Skeletal muscle tissue (tissue), 4 donors: ENCODE measurements around the gene NACC2. TPM values are rescaled to one million over a fixed set of nuclear protein-coding genes. Genes with fewer than 3 reads are reported as not detected.

Experiments used
- H3K27ac ChIP-seq: one replicate; pipeline ENCODE4 v1.7.0; 2013; ENCODE audit warnings: mild to moderate bottlenecking, low read depth, low read length, inconsistent platforms
- H3K27me3 ChIP-seq, 3 donors: one replicate each; pipeline ENCODE4 v1.7.0; 2013; ENCODE audit warnings: low read length in 3 of 3; ENCODE audit not compliant: control insufficient read depth in 3 of 3, insufficient read depth in 3 of 3
- H3K36me3 ChIP-seq, 3 donors: one replicate each; pipeline ENCODE4 v1.7.0; 2013; ENCODE audit warnings: low read length in 3 of 3; ENCODE audit not compliant: control insufficient read depth in 3 of 3, insufficient read depth in 3 of 3
- H3K4me1 ChIP-seq, 3 donors: one replicate each; pipeline ENCODE4 v1.7.0; 2013; ENCODE audit warnings: low read length in 3 of 3, mild to moderate bottlenecking in 3 of 3; ENCODE audit not compliant: control insufficient read depth in 3 of 3, insufficient read depth in 3 of 3
- H3K4me3 ChIP-seq, 3 donors: one replicate each; pipeline ENCODE4 v1.7.0; 2013; ENCODE audit warnings: low read length in 3 of 3
- H3K9ac ChIP-seq, 3 donors: one replicate each; pipeline ENCODE4 v1.7.0; 2013; ENCODE audit warnings: low read length in 3 of 3, mild to moderate bottlenecking in 3 of 3, moderate library complexity in 2 of 3, low read depth in 1 of 3
- H3K9me3 ChIP-seq, 3 donors: one replicate each; pipeline ENCODE4 v1.7.0; 2013; ENCODE audit warnings: low read length in 3 of 3; ENCODE audit not compliant: control insufficient read depth in 3 of 3
- total RNA-seq: library from RNA; depleted of rRNA; stranded (reverse); fragments of >200 nt; gene quantifications from one replicate; pipeline ENCODE4 v1.2.3, GENCODE V29; 2014
- donor health status: Osteomylitis.

Gene NACC2
- total RNA-seq, 1 donor from 2014 or later = 7.3 TPM

DNA sequence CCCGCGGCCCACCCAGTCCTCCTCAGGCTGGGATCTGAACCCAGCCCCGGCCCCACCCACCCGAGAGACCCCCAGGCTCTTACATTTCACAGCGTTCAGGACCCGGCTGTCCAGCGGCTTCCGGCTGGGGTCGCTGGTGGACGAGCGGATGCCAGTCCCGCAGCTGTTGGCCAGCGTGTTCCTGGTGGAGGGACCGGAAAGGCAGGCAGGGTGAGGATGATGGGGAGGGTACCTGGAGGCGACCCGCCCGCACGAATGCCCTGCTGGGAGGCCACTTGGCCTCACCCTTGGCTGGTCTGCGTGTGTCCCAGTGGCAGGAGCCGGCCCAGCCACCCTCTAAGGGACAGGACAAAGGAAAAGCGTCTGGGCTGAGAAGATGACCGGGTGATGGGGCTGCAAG is 82.0 kb downstream of the NACC2 start:
- peak overlapping the region; percentile 72 for H3K27ac ChIP-seq
- peaks cover 6 to 28% (median 24%) of the 10 kb centered on the region in 3 donors for H3K4me1 ChIP-seq

DNA sequence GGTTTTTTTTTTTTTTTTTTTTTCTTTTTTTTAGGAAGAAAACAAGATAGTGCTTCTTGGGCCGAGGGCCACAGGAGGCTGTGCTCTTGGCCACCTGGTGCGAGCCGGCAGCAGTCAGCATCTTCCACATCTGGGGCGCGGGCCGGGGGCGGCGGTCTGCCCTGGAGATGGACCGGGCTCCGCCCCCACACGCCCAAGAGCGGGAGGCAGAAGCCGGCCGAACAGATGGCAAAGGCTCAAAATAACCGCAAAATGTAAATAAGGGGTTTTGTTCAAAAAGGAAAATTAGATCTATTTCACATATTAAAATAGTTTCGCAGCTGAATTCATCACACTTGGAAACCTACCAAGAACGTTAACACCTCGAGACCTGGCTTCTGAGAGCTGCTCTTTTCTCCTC is 82.4 kb downstream of the NACC2 start:
- Histone ChIP-seq H3K27me3 (no peaks in the 10 kb centered on the region), H3K4me3 (no peak overlapping the region), H3K9ac (peak overlapping the region in 2 of 3 donors; percentile 54 to 56), H3K27ac (peak overlapping the region; percentile 72), H3K9me3 (no peaks in the 10 kb centered on the region), H3K4me1 (peaks cover 6 to 28% (median 24%) of the 10 kb centered on the region in 3 donors), H3K36me3 (peaks cover 0 to 13% (median 13%) of the 10 kb centered on the region in 3 donors)

More for the DNA sequence above, 82.0 kb downstream of the NACC2 start:
- Histone ChIP-seq H3K9me3 (no peaks in the 10 kb centered on the region), H3K9ac (no peak overlapping the region), H3K36me3 (peaks cover 0 to 13% (median 13%) of the 10 kb centered on the region in 3 donors), H3K27me3 (no peaks in the 10 kb centered on the region), H3K4me3 (no peak overlapping the region)

DNA sequence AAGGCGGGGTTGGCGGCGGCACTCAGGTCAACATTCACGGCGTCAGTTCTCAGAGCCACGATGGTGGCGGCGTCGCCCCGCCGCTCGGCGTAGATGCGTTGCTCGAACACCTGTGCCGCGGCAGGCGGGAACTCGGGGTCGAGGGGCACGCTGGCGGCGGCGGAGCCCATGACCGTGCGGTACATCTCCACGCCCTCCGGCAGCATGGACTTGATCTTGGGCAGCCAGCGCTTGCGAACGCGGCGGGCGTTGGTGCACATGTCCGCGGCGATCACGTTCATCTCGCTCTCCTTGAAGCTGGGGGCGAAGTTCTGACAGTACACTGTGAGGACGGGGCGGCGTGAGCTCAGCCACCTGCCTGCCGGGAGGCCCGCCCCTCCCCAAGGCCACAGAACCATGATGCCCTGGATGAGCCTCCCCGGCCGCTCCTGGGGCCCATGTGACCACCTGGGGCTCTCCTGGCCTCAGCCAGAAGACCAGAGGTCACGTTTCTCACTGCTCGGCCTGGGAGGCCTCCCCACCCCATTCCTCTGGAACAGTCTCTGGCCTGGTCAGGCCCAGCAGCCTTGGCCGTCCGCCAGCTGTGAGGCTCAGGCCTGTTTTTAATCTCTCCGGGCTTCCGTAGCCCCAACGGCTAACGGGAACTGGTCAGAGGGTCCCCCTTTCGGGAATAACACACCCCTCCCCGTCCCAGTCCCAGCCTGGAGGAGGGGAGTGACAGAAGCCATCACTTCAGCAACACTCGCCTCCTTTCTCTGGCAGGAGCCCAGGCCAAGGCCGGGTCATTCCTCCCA is 83.2 kb downstream of the NACC2 start:
- Histone ChIP-seq H3K36me3 (peaks cover 0 to 13% (median 13%) of the 10 kb centered on the region in 3 donors), H3K4me3 (peak overlapping the region in 1 of 3 donors; percentile 35)

DNA sequence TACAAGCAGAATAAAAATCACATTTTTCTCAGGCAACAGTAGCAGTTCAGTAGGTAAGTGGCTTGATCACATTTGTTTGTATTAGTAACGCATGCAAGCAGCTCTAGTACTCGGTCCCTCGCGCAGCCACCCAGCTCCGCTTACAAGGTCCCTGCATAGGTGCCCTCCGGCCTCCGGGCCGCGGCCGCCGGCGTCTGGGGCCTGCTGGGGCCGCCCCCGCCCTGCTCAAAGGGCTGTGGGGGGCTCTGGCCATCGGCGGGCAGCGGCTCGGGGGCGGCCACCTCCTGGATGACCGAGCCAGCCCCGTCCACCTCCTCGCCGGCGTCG is 83.8 kb downstream of the NACC2 start:
- peaks cover 6 to 24% (median 23%) of the 10 kb centered on the region in 3 donors for H3K4me1 ChIP-seq
- no peak overlapping the region for H3K9ac ChIP-seq
- peaks cover 0 to 13% (median 13%) of the 10 kb centered on the region in 3 donors for H3K36me3 ChIP-seq
- H3K9me3 ChIP-seq = no peaks in the 10 kb centered on the region
- peak overlapping the region; percentile 72 for H3K27ac ChIP-seq
- no peak overlapping the region for H3K4me3 ChIP-seq
- no peaks in the 10 kb centered on the region for H3K27me3 ChIP-seq

More for the DNA sequence above, 83.2 kb downstream of the NACC2 start:
- peaks cover 6 to 29% (median 26%) of the 10 kb centered on the region in 3 donors for H3K4me1 ChIP-seq
- no peaks in the 10 kb centered on the region for H3K27me3 ChIP-seq
- peak overlapping the region; percentile 72 for H3K27ac ChIP-seq
- peak overlapping the region in 2 of 3 donors; percentile 54 to 56 for H3K9ac ChIP-seq
- H3K9me3 ChIP-seq = no peaks in the 10 kb centered on the region

DNA sequence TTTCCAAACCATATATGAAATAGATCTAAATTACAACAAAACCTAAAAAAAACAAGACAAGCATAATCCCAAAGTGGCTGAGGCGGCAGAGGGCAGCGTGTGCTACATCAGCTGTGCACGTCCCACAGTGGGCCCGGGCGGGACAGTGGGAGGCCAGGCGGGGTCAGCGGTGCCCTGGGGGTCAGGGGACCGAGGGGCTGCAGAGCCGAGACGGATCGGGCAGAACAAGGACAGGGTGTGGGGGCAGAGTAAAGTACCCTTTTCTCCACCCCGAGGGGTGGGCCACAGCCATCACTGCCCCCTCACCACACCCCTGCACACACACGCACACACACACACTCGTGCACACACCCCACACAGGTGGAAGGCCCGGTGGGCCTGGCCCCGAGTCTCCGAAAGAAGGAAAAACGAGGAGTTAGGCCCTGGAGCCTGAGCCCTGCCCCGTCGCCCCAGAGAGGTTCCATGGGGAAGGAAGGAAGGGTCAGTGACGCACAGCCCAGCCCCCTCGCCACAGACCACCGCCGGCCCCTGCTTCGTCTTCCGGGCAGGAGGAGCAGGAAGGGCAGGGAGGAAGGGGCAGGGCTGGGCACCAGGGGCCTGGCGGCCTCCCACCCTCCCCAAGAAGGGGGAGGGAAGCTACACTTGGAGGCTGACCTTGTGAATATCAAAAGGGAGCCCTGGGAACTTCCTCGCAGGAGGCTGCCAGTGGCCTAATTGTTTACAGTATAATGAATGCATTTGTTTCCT is 84.3 kb downstream of the NACC2 start:
- H3K9ac ChIP-seq = no peak overlapping the region
- H3K4me3 ChIP-seq = no peak overlapping the region
- H3K36me3 ChIP-seq = peaks cover 0 to 13% (median 13%) of the 10 kb centered on the region in 3 donors
- H3K4me1 ChIP-seq = peaks cover 6 to 23% (median 23%) of the 10 kb centered on the region in 3 donors
- peak overlapping the region; percentile 72 for H3K27ac ChIP-seq
- H3K9me3 ChIP-seq = no peaks in the 10 kb centered on the region
- no peaks in the 10 kb centered on the region for H3K27me3 ChIP-seq

DNA sequence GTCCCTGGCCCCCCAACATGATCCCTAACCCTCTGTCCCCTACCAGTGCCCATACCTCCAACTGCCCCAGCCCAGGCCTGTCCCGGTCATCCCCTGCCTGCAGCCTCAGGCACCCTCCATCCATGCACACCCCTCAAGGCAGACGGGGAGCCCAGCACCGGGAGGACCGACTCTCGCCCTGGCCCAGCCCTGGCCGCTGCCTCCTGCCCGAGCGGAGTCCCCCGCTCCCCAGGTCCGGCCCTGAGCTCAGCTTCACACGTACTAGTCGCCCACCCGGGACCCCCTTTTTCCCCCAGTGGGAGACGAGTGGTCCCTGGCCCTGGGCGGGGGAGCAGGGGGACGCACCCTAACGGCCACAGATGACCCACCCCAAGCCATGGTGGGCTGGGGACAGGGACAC is 84.9 kb downstream of the NACC2 start:
- Histone ChIP-seq H3K36me3 (peaks cover 0 to 13% (median 13%) of the 10 kb centered on the region in 3 donors), H3K4me3 (no peak overlapping the region), H3K27me3 (no peaks in the 10 kb centered on the region), H3K4me1 (peaks cover 6 to 23% (median 23%) of the 10 kb centered on the region in 3 donors), H3K9ac (peak overlapping the region in 1 of 3 donors; percentile 16), H3K9me3 (no peaks in the 10 kb centered on the region), H3K27ac (peak overlapping the region; percentile 72)

DNA sequence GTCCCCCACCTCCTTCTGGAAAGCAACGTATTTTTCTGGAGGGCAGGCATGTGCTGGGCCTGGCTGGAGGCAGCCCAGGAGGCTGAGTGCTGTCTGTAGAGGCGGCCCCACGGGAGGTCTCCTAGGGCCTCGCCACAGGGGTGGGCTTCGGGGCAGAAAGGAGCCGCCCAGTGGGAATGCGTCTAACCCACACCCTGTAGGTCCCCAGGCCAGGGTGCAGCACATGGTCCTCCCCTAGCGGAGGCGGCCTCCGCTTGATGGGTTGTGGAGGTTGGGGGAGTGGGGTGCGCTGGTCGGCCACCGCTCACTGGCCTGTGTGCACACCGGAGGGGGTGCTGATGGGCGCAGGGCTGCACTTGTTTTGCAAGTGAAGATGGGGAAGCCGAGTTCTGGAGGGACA is 85.6 kb downstream of the NACC2 start:
- H3K4me1 ChIP-seq = peaks cover 6 to 19% (median 18%) of the 10 kb centered on the region in 3 donors
- no peaks in the 10 kb centered on the region for H3K27me3 ChIP-seq
- H3K27ac ChIP-seq = no peak overlapping the region
- no peak overlapping the region for H3K4me3 ChIP-seq
- no peaks in the 10 kb centered on the region for H3K9me3 ChIP-seq
- no peak overlapping the region for H3K9ac ChIP-seq
- H3K36me3 ChIP-seq = peaks cover 0 to 8% (median 8%) of the 10 kb centered on the region in 3 donors

DNA sequence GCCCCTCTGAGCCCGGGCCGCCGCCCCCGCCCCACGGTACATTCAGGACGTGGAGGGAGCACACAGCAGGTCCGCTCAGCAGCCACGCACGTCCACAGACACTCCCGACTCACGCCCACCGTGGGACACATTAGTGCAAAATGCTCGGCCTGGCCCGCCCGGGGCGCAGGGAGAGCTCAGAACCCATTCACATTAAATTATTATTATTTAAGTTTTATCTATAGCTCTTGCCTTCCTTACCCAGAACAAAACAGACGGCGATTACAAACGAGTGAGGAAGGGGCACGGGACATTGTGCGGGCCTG is 86.4 kb downstream of the NACC2 start:
- no peaks in the 10 kb centered on the region for H3K27me3 ChIP-seq

DNA sequence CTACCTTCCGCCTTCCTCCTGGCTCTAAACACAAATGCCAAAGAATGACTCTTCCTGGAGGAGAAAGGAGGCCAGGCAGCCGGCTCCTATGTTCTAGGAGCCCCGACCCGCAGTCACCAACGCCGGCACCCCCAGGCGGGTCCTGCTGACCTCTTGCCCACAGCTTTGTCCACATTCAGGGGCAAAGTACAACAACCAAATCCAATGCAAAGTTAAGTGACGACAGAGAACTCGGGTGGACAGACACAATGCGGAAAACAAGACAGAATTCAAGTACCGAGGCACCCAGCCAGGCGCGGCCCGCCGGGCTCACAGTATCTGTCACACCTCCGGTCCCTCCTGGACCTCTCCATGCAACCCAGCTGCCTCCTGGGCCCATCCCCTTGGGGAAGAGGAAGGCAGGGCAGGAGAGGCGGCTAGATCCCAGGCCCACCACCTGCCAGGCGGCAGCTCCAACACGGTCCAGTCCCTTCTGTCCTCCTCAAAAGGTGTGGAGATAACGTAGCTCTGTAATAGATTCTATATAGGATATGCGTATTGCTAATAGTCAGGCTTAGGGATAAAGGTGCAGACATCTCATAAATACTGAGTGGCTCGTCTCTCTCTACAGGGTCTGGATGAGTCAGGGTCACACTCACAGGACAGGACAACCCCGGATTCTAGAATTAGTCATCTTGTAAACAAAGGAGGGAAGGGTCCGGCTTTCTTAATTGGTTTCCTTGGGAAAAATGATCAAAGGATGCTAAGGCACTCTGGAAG is 87.0 kb downstream of the NACC2 start:
- Histone ChIP-seq H3K36me3 (peaks cover 0 to 7% (median 7%) of the 10 kb centered on the region in 3 donors), H3K27ac (peak overlapping the region; percentile 64), H3K9ac (no peak overlapping the region), H3K27me3 (no peaks in the 10 kb centered on the region), H3K4me3 (no peak overlapping the region), H3K4me1 (peaks cover 14 to 23% (median 21%) of the 10 kb centered on the region in 3 donors), H3K9me3 (no peaks in the 10 kb centered on the region)

More for the DNA sequence above, 86.4 kb downstream of the NACC2 start:
- Histone ChIP-seq H3K27ac (peak overlapping the region; percentile 64), H3K9ac (no peak overlapping the region), H3K4me1 (peaks cover 9 to 20% (median 18%) of the 10 kb centered on the region in 3 donors), H3K9me3 (no peaks in the 10 kb centered on the region), H3K4me3 (no peak overlapping the region), H3K36me3 (peaks cover 0 to 7% (median 7%) of the 10 kb centered on the region in 3 donors)
